GM12878 (cell line): ENCODE measurements around the gene VWA8. TPM values are rescaled to one million over a fixed set of nuclear protein-coding genes. Genes with fewer than 3 reads are reported as not detected.

Experiments
- ATAC-seq: fragments of 200-7000 bp; cut with Tn5 transposase; 3 replicates; pipeline ENCODE4 v1.9.1; 2020; ENCODE audit warnings: mild to moderate bottlenecking, moderate library complexity
- BruUV-seq: library from RNA; stranded (reverse); fragments of 400-500 nt; replicated peaks from 2 replicates; lab custom pipeline; 2021; lab: Mats Ljungman, UMichigan
- CTCF ChIA-PET: fragments of 300-600 bp; sonication (Branson Sonifier 250); formaldehyde crosslinking; extraction: SDS; loops from one replicate; lab custom pipeline; 2021; ENCODE audit warnings: inconsistent platforms; lab: Yijun Ruan, JAX
- POLR2A ChIA-PET: fragments of 350-600 bp; formaldehyde crosslinking; extraction: SDS; loops from one replicate; lab custom pipeline; 2021; ENCODE audit warnings: inconsistent platforms; lab: Charles Lee
- RAD21 ChIA-PET: fragments of 300-600 bp; sonication (Branson Sonifier 250); formaldehyde crosslinking; loops from one replicate; lab custom pipeline; 2023; ENCODE audit warnings: antibody characterized with exemption; ENCODE audit not compliant: unreplicated experiment; lab: Charles Lee
- SMC1A ChIA-PET: fragments of 300-600 bp; sonication (Branson Sonifier 250); formaldehyde crosslinking; loops from one replicate; lab custom pipeline; 2023; ENCODE audit not compliant: unreplicated experiment, uncharacterized antibody; lab: Charles Lee
- DNase-seq: peaks from one replicate; pipeline ENCODE4 v3.0.0-alpha.2; 2011; ENCODE audit warnings: low read depth, low spot score
- FAIRE-seq: peaks from 3 replicates; lab custom pipeline; 2011; peaks lifted over from hg19 to GRCh38; lab: Jason Lieb, UNC
- H2AFZ ChIP-seq: 2 replicates; pipeline ENCODE4 v1.6.0; 2011; ENCODE audit warnings: low read depth, low read length, control low read depth; ENCODE audit not compliant: control insufficient read depth
- H3K27ac ChIP-seq: 2 replicates; pipeline ENCODE4 v1.5.1; 2011; ENCODE audit warnings: control low read depth; ENCODE audit not compliant: control insufficient read depth, insufficient read depth
- H3K27me3 ChIP-seq, 2 experiments: replicated peaks in 1 of 2; 2 replicates each; pipeline versions ENCODE4 v1.6.0 to v1.6.1; 2011; ENCODE audit warnings: low read length in 1 of 2; ENCODE audit not compliant: control insufficient read depth in 2 of 2, insufficient read depth in 2 of 2
- H3K36me3 ChIP-seq, 2 experiments: 2 replicates each; pipeline ENCODE4 v1.5.1; 2011; ENCODE audit warnings: low read length in 1 of 2; ENCODE audit not compliant: control insufficient read depth in 2 of 2, insufficient read depth in 2 of 2
- H3K4me1 ChIP-seq: 2 replicates; pipeline ENCODE4 v1.6.1; 2011; ENCODE audit warnings: mild to moderate bottlenecking, low read length, moderate library complexity, mixed read lengths; ENCODE audit not compliant: control insufficient read depth, insufficient read depth
- H3K4me2 ChIP-seq: 2 replicates; pipeline ENCODE4 v1.6.0; 2011; ENCODE audit warnings: control low read depth; ENCODE audit not compliant: control insufficient read depth, insufficient read depth
- H3K4me3 ChIP-seq: fragments of 200-600 bp; sonication (generic); 2 replicates; pipeline ENCODE4 v1.5.1; 2016
- H3K79me2 ChIP-seq: 2 replicates; pipeline ENCODE4 v1.6.0; 2011; ENCODE audit warnings: low read length; ENCODE audit not compliant: control insufficient read depth, insufficient read depth
- H3K9ac ChIP-seq: 2 replicates; pipeline ENCODE4 v1.8.0; 2011; ENCODE audit warnings: low read length, control low read depth, mixed read lengths; ENCODE audit not compliant: control insufficient read depth, insufficient read depth
- H3K9me3 ChIP-seq: replicated peaks from 3 replicates; pipeline ENCODE4 v1.5.1; 2011; ENCODE audit warnings: mild to moderate bottlenecking, low read length; ENCODE audit not compliant: control insufficient read depth, insufficient read depth
- H4K20me1 ChIP-seq: 2 replicates; pipeline ENCODE4 v1.6.0; 2011; ENCODE audit not compliant: control insufficient read depth, insufficient read depth
- CEBPB ChIP-seq, 2 experiments: fragments of 150-350 bp in 1 of 2; IDR thresholded peaks; 2 replicates each; pipeline ENCODE4 v1.6.1; 2012 to 2014; ENCODE audit warnings: low read depth in 2 of 2, low read length in 2 of 2, borderline replicate concordance in 1 of 2, inconsistent platforms in 1 of 2
- EED ChIP-seq: sonication (generic); IDR thresholded peaks from 2 replicates; pipeline ENCODE4 v1.6.1; 2016; ENCODE audit warnings: antibody characterized with exemption, low read depth
- EZH2 ChIP-seq: IDR thresholded peaks from 2 replicates; pipeline ENCODE4 v1.6.1; 2012; ENCODE audit warnings: low read depth, mild to moderate bottlenecking, control low read depth, inconsistent platforms, low read length, borderline replicate concordance; ENCODE audit not compliant: control insufficient read depth
- FOXM1 ChIP-seq: IDR thresholded peaks from 2 replicates; pipeline ENCODE4 v1.6.1; 2012; ENCODE audit warnings: low read depth, mild to moderate bottlenecking, inconsistent platforms, low read length, moderate library complexity
- GABPA ChIP-seq: IDR thresholded peaks from 2 replicates; pipeline ENCODE4 v1.6.1; 2014; ENCODE audit warnings: antibody characterized with exemption, low read depth, mild to moderate bottlenecking, inconsistent platforms
- NFYA ChIP-seq: IDR thresholded peaks from 2 replicates; pipeline ENCODE4 v1.6.1; 2011; ENCODE audit warnings: low read depth, mild to moderate bottlenecking, low read length, improper control_type of control experiment, borderline replicate concordance
- NR2C1 ChIP-seq: fragments of 450-650 bp; IDR thresholded peaks from 2 replicates; pipeline ENCODE4 v1.6.1; 2017; ENCODE audit warnings: antibody characterized with exemption, mild to moderate bottlenecking, moderate library complexity
- SIX5 ChIP-seq: IDR thresholded peaks from 2 replicates; pipeline ENCODE4 v1.6.1; 2011; ENCODE audit warnings: mild to moderate bottlenecking, low read depth, low read length, moderate library complexity; ENCODE audit not compliant: severe bottlenecking
- TARDBP ChIP-seq: IDR thresholded peaks from 2 replicates; pipeline ENCODE4 v1.6.1; 2016; ENCODE audit warnings: borderline replicate concordance
- TBL1XR1 ChIP-seq: IDR thresholded peaks from 2 replicates; pipeline ENCODE4 v1.6.1; 2012; ENCODE audit warnings: low read depth, low read length, improper control_type of control experiment
- TCF7 ChIP-seq: IDR thresholded peaks from 2 replicates; pipeline ENCODE4 v1.6.1; 2014; ENCODE audit warnings: antibody characterized with exemption, borderline replicate concordance
- ZBED1 ChIP-seq: IDR thresholded peaks from 2 replicates; pipeline ENCODE4 v1.6.1; 2016; ENCODE audit warnings: borderline replicate concordance
- ZBTB4 ChIP-seq: fragments of 450-650 bp; formaldehyde crosslinking; IDR thresholded peaks from 2 replicates; pipeline ENCODE4 v1.4.0; 2022; ENCODE audit warnings: mild to moderate bottlenecking, moderate library complexity
- ZNF217 ChIP-seq: fragments of 450-650 bp; IDR thresholded peaks from 2 replicates; pipeline ENCODE4 v1.6.1; 2017; ENCODE audit warnings: antibody characterized with exemption, mild to moderate bottlenecking
- WGBS: methylation state at CpG from one replicate; pipeline ENCODE4 v1.1.6; 2016; ENCODE audit warnings: low lambda C conversion rate; ENCODE audit not compliant: insufficient replicate concordance, insufficient coverage; ENCODE audit errors: missing lambda C conversion rate; 5-methylcytosine and 5-hydroxymethylcytosine counted together
- in situ Hi-C: fragments of 300-500 bp; cut with MboI; formaldehyde crosslinking; loops from 9 replicates; pipeline ENCODE4 v1.14.3; 2018; ENCODE audit warnings: mixed read lengths
- intact Hi-C: fragments of 100-400 bp; cut with micrococcal nuclease; formaldehyde crosslinking; loops from one replicate; pipeline ENCODE4 v1.14.2; 2022; ENCODE audit not compliant: unreplicated experiment
- polyA plus RNA-seq, 11 experiments: library from polyadenylated mRNA; depleted of rRNA in 4 of 11; unstranded in 6 of 11; stranded (reverse) in 5 of 11; fragments of >200 nt; fragmentation: Nextera tagmentation in 4 of 11; fragmentation: Illumina TruSeq in 1 of 11; extraction: Ambion mirVana in 4 of 11; extraction: Trizol in 1 of 11; gene quantifications; 1 replicate in 1 of 11; 2 replicates in 10 of 11; pipeline versions ENCODE4 v1.2.1 to v1.2.3, GENCODE V29; 2011 to 2016; ENCODE audit warnings: inconsistent platforms in 2 of 11, missing spikeins in 2 of 11, low read depth in 1 of 11
- total RNA-seq, 4 experiments: library from RNA; depleted of rRNA in 3 of 4; stranded (reverse); fragments of >200 nt in 3 of 4; fragmentation: Illumina TruSeq in 1 of 4; extraction: Trizol in 1 of 4; gene quantifications; 2 replicates each; pipeline versions ENCODE4 v1.2.1 to v1.2.3, GENCODE V29; 2013 to 2021

VWA8 gene
- total and polyA plus RNA-seq, 10 of the 15 experiments (the other 5 are each of a cell fraction or from before 2014, with no cell fraction given): 3.0 to 21.8 (median 13.5) TPM

GRCh38 chr13:41973247-41973741 lies 12.4 kb upstream of the VWA8 start:
- SMC1A ChIA-PET: interaction anchor here (1.3 to 2.2 kb wide), 3 partner anchors 12 to 17 kb away, joined by 3 to 8 read pairs (median 4); no protein-coding TSS in a partner anchor

More at GRCh38 chr13:41973247-41973741, 12.4 kb upstream of the VWA8 start:
- WGBS: 73% methylated on average over 7 of the region's 7 CpGs
- BruUV-seq: no TSS peak
- H3K9me3 ChIP-seq: no peaks in the 10 kb centered on the region
- H2AFZ ChIP-seq: no peak overlapping the region
- CTCF ChIA-PET: interaction anchor here (1.3 kb wide), 1 partner anchor 304 kb away, joined by 3 read pairs; no protein-coding TSS in a partner anchor
- H3K4me3 ChIP-seq: no peak overlapping the region
- no peaks in the 10 kb centered on the region for H3K79me2 ChIP-seq
- intact Hi-C loops: no loop called here
- H3K27me3 ChIP-seq: no peaks in the 10 kb centered on the region
- no peak overlapping the region for H3K4me2 ChIP-seq
- POLR2A ChIA-PET: no interaction called here
- no peak overlapping the region for H3K9ac ChIP-seq
- no peak for ATAC-seq
- TF ChIP-seq EED (no peak), TBL1XR1 (no peak), ZNF217 (no peak), ZBED1 (no peak), CEBPB (IDR thresholded peaks at IDR 0.05; ENCODE audit: borderline replicate concordance in 1 of 2, low read depth in 2 of 2, low read length in 2 of 2) (no peak), FOXM1 (no peak), EZH2 (no peak), TARDBP (no peak), GABPA (no peak), NR2C1 (no peak), ZBTB4 (CRISPR knock-in tag) (no peak), SIX5 (no peak), NFYA (no peak), TCF7 (no peak)
- H3K4me1 ChIP-seq: peaks cover 4% of the 10 kb centered on the region; the same call in 1 of the 2 replicates
- no peak for DNase-seq
- in situ Hi-C loops: no loop called here
- no peaks in the 10 kb centered on the region for H3K36me3 ChIP-seq
- FAIRE-seq: no peak
- RAD21 ChIA-PET: no interaction called here
- no peak overlapping the region for H3K27ac ChIP-seq
- no peaks in the 10 kb centered on the region for H4K20me1 ChIP-seq
